PC-3 (cell line): ENCODE results near the gene GTSF1L. TPM values are rescaled to one million over a fixed set of nuclear protein-coding genes. Genes with fewer than 3 reads are reported as not detected.

ENCODE experiments used
- ATAC-seq: fragments of 200-7000 bp; cut with Tn5 transposase; 2 replicates; pipeline ENCODE4 v1.9.1; 2020; ENCODE audit warnings: mild to moderate bottlenecking, moderate library complexity
- BruUV-seq: library from RNA; stranded (reverse); fragments of 400-500 nt; replicated peaks from 2 replicates; lab custom pipeline; 2021; lab: Mats Ljungman, UMichigan
- CTCF ChIA-PET: fragments of 300-600 bp; sonication (Branson Sonifier 250); formaldehyde crosslinking; loops from one replicate; lab custom pipeline; 2022; ENCODE audit warnings: antibody characterized with exemption; lab: Charles Lee
- POLR2A ChIA-PET: fragments of 300-600 bp; sonication (Branson Sonifier 250); formaldehyde crosslinking; loops from one replicate; lab custom pipeline; 2022; ENCODE audit warnings: antibody characterized with exemption; ENCODE audit not compliant: unreplicated experiment; lab: Charles Lee
- DNase-seq: peaks from one replicate; pipeline ENCODE4 v3.0.0-alpha.2; 2015
- H2AFZ ChIP-seq: fragments of 300-600 bp; sonication (generic); 2 replicates; pipeline ENCODE4 v1.6.0; 2016; ENCODE audit warnings: antibody characterized with exemption, low read length
- H3F3A ChIP-seq: fragments of 300-600 bp; sonication (generic); one replicate; pipeline ENCODE4 v1.6.0; 2017; ENCODE audit warnings: antibody characterized with exemption, low read length, control low read depth, mild to moderate bottlenecking; ENCODE audit not compliant: unreplicated experiment
- H3K27ac ChIP-seq: fragments of 300-600 bp; sonication (generic); 2 replicates; pipeline ENCODE4 v1.5.1; 2016; ENCODE audit warnings: mild to moderate bottlenecking, low read length
- H3K27me3 ChIP-seq: fragments of 300-600 bp; sonication (generic); 2 replicates; pipeline ENCODE4 v1.6.1; 2016; ENCODE audit warnings: low read length, mixed read lengths
- H3K36me3 ChIP-seq: fragments of 300-600 bp; sonication (generic); 2 replicates; pipeline ENCODE4 v1.6.1; 2016; ENCODE audit warnings: low read depth, mixed run types, low read length, mixed read lengths
- H3K4me1 ChIP-seq: fragments of 300-600 bp; sonication (generic); 2 replicates; pipeline ENCODE4 v1.5.1; 2016; ENCODE audit warnings: low read length; ENCODE audit not compliant: insufficient read depth
- H3K4me2 ChIP-seq: fragments of 300-600 bp; sonication (generic); 2 replicates; pipeline ENCODE4 v1.6.0; 2016; ENCODE audit warnings: low read length
- H3K4me3 ChIP-seq: fragments of 300-600 bp; sonication (generic); 2 replicates; pipeline ENCODE4 v1.5.1; 2016; ENCODE audit warnings: mild to moderate bottlenecking, low read length, mixed read lengths
- H3K79me2 ChIP-seq: fragments of 300-600 bp; sonication (generic); 2 replicates; pipeline ENCODE4 v1.6.1; 2017; ENCODE audit warnings: low read length, mixed read lengths
- H3K9ac ChIP-seq: fragments of 300-600 bp; sonication (generic); 2 replicates; pipeline ENCODE4 v1.6.0; 2016; ENCODE audit warnings: mild to moderate bottlenecking, low read length
- H3K9me2 ChIP-seq: fragments of 300-600 bp; sonication (generic); replicated peaks from 2 replicates; pipeline ENCODE4 v1.6.1; 2016; ENCODE audit warnings: mixed run types, low read length, mixed read lengths
- H3K9me3 ChIP-seq: fragments of 300-600 bp; sonication (generic); 2 replicates; pipeline ENCODE4 v1.6.1; 2016; ENCODE audit warnings: low read length, mixed read lengths
- H4K20me1 ChIP-seq: fragments of 300-600 bp; sonication (generic); 2 replicates; pipeline ENCODE4 v1.6.1; 2016; ENCODE audit warnings: low read length, mixed read lengths
- EZH2 ChIP-seq: fragments of 300-600 bp; sonication (generic); IDR thresholded peaks from one replicate; pipeline ENCODE4 v1.6.1; 2017; ENCODE audit warnings: antibody characterized with exemption, mild to moderate bottlenecking, low read length; ENCODE audit not compliant: unreplicated experiment
- EZH2phosphoT487 ChIP-seq: fragments of 300-600 bp; sonication (generic); IDR thresholded peaks from 2 replicates; pipeline ENCODE4 v1.6.1; 2018; ENCODE audit warnings: mild to moderate bottlenecking, antibody characterized with exemption, low read length, borderline replicate concordance
- intact Hi-C: fragments of 100-400 bp; cut with micrococcal nuclease; formaldehyde crosslinking; loops from 2 replicates; pipeline ENCODE4 v1.9.0; 2023
- total RNA-seq: library from RNA; depleted of rRNA; stranded (reverse); fragments of >200 nt; gene quantifications from 2 replicates; pipeline ENCODE4 v1.2.3, GENCODE V29; 2014
- TF ChIP-seq, protein P1 (sequence below): fragments of 300-600 bp; sonication (generic); conservative IDR thresholded peaks from 2 replicates; pipeline ENCODE4 v1.5.1; 2017; ENCODE audit warnings: antibody characterized with exemption, low read depth, mild to moderate bottlenecking, low read length

The GTSF1L gene
- total RNA-seq, 1 experiment from 2014 or later: not detected

DNA sequence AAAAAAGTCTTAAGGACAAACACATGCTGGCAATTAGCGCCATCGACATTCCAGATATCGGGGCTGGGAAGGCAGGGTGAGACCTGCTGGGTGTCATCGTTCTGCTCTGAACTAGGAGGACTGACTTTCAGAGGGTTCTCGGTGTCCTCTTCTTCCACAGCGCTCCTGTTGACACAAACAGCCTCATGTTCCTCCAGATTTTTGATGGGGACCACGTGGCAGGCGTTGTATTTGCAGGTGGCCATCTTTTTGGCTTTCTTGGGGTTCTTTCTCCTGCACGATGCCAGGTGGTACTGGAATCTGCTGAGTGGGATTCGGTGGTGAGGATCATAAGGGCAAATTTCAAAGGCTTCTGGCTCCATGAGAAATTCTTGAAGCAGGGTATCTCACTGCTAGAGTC is 469 bp downstream of the GTSF1L start:
- no peaks in the 10 kb centered on the region for H3K27me3 ChIP-seq
- no peak for DNase-seq
- no peaks in the 10 kb centered on the region for H3K9me3 ChIP-seq
- no peaks in the 10 kb centered on the region for H3F3A ChIP-seq
- no peaks in the 10 kb centered on the region for H3K9me2 ChIP-seq
- ChIA-PET POLR2A (no interaction called here), CTCF (no interaction called here)
- no peaks in the 10 kb centered on the region for H3K79me2 ChIP-seq
- H3K27ac ChIP-seq: peak overlapping the region; percentile 62
- peak overlapping the region; percentile 68 for H2AFZ ChIP-seq
- H3K4me2 ChIP-seq: peak overlapping the region; percentile 42; the same call in 1 of the 2 replicates
- H3K36me3 ChIP-seq: no peaks in the 10 kb centered on the region
- H3K4me1 ChIP-seq: peaks cover 25% of the 10 kb centered on the region
- H3K9ac ChIP-seq: no peak overlapping the region
- ATAC-seq: no peak
- no TSS peak for BruUV-seq
- H3K4me3 ChIP-seq: no peak overlapping the region
- intact Hi-C loops: no loop called here
- no peak for TF ChIP-seq EZH2
- TF ChIP-seq EZH2phosphoT487: no peak
- TF ChIP-seq, protein P1, sequence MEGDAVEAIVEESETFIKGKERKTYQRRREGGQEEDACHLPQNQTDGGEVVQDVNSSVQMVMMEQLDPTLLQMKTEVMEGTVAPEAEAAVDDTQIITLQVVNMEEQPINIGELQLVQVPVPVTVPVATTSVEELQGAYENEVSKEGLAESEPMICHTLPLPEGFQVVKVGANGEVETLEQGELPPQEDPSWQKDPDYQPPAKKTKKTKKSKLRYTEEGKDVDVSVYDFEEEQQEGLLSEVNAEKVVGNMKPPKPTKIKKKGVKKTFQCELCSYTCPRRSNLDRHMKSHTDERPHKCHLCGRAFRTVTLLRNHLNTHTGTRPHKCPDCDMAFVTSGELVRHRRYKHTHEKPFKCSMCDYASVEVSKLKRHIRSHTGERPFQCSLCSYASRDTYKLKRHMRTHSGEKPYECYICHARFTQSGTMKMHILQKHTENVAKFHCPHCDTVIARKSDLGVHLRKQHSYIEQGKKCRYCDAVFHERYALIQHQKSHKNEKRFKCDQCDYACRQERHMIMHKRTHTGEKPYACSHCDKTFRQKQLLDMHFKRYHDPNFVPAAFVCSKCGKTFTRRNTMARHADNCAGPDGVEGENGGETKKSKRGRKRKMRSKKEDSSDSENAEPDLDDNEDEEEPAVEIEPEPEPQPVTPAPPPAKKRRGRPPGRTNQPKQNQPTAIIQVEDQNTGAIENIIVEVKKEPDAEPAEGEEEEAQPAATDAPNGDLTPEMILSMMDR: no peak
- H4K20me1 ChIP-seq: no peaks in the 10 kb centered on the region

DNA sequence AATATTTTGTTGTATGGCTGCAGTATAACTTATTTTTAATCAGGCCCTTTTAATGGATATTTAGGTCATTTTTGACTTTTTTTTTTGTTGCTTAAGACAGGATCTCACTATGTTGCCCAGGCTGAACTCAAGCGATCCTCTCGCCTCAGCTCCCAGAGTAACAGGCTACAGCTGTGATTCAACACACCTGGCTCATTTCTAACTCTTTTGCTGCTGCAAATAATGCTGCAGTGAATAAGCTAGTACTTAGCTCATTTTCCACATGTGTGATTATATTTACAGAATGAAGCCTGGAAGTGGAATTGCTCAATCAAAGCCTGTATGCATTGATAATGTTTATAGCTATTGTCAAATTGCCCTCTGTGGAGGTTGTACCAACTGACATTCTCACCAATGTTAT is 1.1 kb downstream of the GTSF1L start:
- ChIA-PET CTCF (no interaction called here), POLR2A (interaction anchor here (0.6 kb wide), 2 partner anchors 120 to 806 kb away, joined by 3 to 4 read pairs; no protein-coding TSS in a partner anchor)
- Histone ChIP-seq H3K36me3 (no peaks in the 10 kb centered on the region), H3K4me2 (no peak overlapping the region), H3K9me3 (no peaks in the 10 kb centered on the region), H3K27me3 (no peaks in the 10 kb centered on the region), H3K9ac (no peak overlapping the region), H3K4me3 (no peak overlapping the region), H3K9me2 (no peaks in the 10 kb centered on the region), H3K4me1 (peaks cover 25% of the 10 kb centered on the region), H2AFZ (no peak overlapping the region), H3K79me2 (no peaks in the 10 kb centered on the region), H4K20me1 (no peaks in the 10 kb centered on the region), H3F3A (no peaks in the 10 kb centered on the region), H3K27ac (no peak overlapping the region)
- no TSS peak for BruUV-seq
- ATAC-seq (no peak), DNase-seq (no peak)
- TF ChIP-seq EZH2phosphoT487 (no peak), EZH2 (no peak)
- TF ChIP-seq, protein P1: no peak
- intact Hi-C loops: no loop called here

DNA sequence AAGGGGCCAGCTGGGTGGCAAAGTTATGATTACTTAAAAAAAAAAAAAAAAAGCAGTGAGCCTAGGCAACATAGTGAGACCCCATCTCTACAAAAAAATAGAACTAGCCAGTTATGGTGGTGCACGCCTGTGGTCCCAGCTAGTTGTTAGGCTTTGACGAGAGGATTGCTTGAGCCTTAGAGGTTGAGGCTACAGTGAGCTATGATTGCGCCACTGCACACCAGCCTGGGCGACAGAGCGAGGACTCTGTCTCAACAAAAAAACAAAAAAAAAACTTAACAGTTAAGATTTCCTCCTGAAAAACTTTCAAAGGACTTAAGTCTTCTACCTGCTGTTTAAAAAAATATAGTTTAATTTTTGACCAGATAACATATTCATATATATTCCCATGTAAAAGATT is 2.4 kb downstream of the GTSF1L start:
- ATAC-seq (no peak), DNase-seq (no peak)
- H4K20me1 ChIP-seq: no peaks in the 10 kb centered on the region
- no peak overlapping the region for H3K27ac ChIP-seq
- H3K4me2 ChIP-seq: no peak overlapping the region
- no TSS peak for BruUV-seq
- TF ChIP-seq EZH2phosphoT487 (no peak), EZH2 (no peak)
- TF ChIP-seq, protein P1: no peak
- intact Hi-C loops: no loop called here
- H3K36me3 ChIP-seq: no peaks in the 10 kb centered on the region
- no peaks in the 10 kb centered on the region for H3K27me3 ChIP-seq
- no peak overlapping the region for H2AFZ ChIP-seq
- ChIA-PET POLR2A (interaction anchor here (0.6 kb wide), 1 partner anchor 572 kb away, joined by 3 read pairs; no protein-coding TSS in a partner anchor), CTCF (no interaction called here)
- no peaks in the 10 kb centered on the region for H3F3A ChIP-seq
- H3K4me1 ChIP-seq: peaks cover 25% of the 10 kb centered on the region
- H3K79me2 ChIP-seq: no peaks in the 10 kb centered on the region
- no peak overlapping the region for H3K4me3 ChIP-seq
- H3K9me3 ChIP-seq: no peaks in the 10 kb centered on the region
- no peaks in the 10 kb centered on the region for H3K9me2 ChIP-seq
- no peak overlapping the region for H3K9ac ChIP-seq
